Measurements from ENCODE around the gene SGCG.

DNA sequence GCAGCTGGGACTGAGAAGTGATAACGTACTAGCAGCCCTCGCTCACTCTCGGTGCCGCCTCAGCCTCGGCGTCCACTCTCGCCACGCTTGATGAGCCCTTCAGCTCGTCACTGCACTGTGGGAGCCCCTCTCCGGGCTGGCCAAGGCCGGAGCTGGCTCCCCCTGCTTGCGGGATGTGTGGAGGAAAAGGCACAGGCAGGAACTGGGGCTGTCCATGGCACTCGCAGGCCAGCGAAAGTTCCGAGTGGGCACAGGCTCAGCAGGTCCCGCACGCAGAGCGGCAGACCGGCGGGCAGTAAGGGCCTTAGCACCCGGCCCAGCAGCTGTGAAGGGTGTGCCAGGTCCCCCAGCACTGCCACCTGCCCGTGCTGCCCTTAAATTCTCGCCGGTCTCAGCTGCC is 38.8 kb upstream of the SGCG start:
- TF ChIP-seq SUZ12 (IDR thresholded peaks at IDR 0.05; ENCODE audit: extremely low read depth, insufficient read depth, insufficient read length) (no peak), YY1 (IDR thresholded peaks at IDR 0.05; ENCODE audit: insufficient read depth, insufficient read length) (no peak), ZNF274 (IDR thresholded peaks at IDR 0.05; ENCODE audit: low read depth, low read length) (no peak)

All from NT2/D1 (cell line).